ENCODE results near the gene NAALADL2. TPM values are rescaled to one million over a fixed set of nuclear protein-coding genes. Genes with fewer than 3 reads are reported as not detected.

The NAALADL2 gene
- total RNA-seq, 1 experiment from 2014 or later, result 1.6 TPM

GRCh38 chr3:175073219-175073905, 214.2 kb downstream of the NAALADL2 start:
- Histone ChIP-seq H2AK5ac (ENCODE audit: insufficient read length, low read length) (no peak overlapping the region), H4K5ac (ENCODE audit: insufficient read length, low read depth, low read length) (no peak overlapping the region), H2BK120ac (ENCODE audit: low read depth, low read length, poor library complexity, severe bottlenecking) (no peak overlapping the region), H2BK20ac (ENCODE audit: low read depth, low read length, poor library complexity, severe bottlenecking) (no peak overlapping the region), H2BK12ac (ENCODE audit: insufficient read length, low read depth, low read length) (no peak overlapping the region), H3K14ac (ENCODE audit: insufficient read depth, low read length) (no peak overlapping the region), H3K4me1 (ENCODE audit: insufficient read depth, low read length) (no peaks in the 10 kb centered on the region), H3K18ac (ENCODE audit: insufficient read length, low read depth, low read length) (no peak overlapping the region), H3K4me2 (ENCODE audit: insufficient read depth, insufficient read length, low read length) (no peak overlapping the region), H3K79me2 (ENCODE audit: insufficient read depth, low read length) (no peaks in the 10 kb centered on the region), H4K91ac (ENCODE audit: insufficient read length, low read depth, low read length) (no peak overlapping the region), H3K9me3 (ENCODE audit: control insufficient read depth, low read depth, low read length) (no peaks in the 10 kb centered on the region), H2AFZ (ENCODE audit: low read length) (no peak overlapping the region), H2BK15ac (ENCODE audit: low read depth, low read length) (no peak overlapping the region), H3K9ac (ENCODE audit: extremely low read depth, insufficient read length, low read length) (no peak overlapping the region), H4K8ac (replicated peaks; ENCODE audit: insufficient read length, low read depth, low read length) (no peak overlapping the region), H3K56ac (ENCODE audit: insufficient read length, low read depth, low read length) (no peak overlapping the region), H3K79me1 (ENCODE audit: insufficient read depth, low read depth, low read length, poor library complexity, severe bottlenecking) (no peaks in the 10 kb centered on the region), H3K27me3 (ENCODE audit: insufficient read depth, low read length) (no peaks in the 10 kb centered on the region), H3K27ac (ENCODE audit: insufficient read length, low read depth, low read length) (no peak overlapping the region), H3K23ac (ENCODE audit: insufficient read length, low read depth, low read length) (no peak overlapping the region), H2BK5ac (ENCODE audit: insufficient read length, low read length) (no peak overlapping the region), H3T11ph (ENCODE audit: low read length) (no peak overlapping the region), H4K20me1 (ENCODE audit: control insufficient read depth, insufficient read depth, insufficient read length) (no peaks in the 10 kb centered on the region), H3K23me2 (ENCODE audit: insufficient read length, low read depth, low read length, poor library complexity, severe bottlenecking) (no peaks in the 10 kb centered on the region), H3K4ac (ENCODE audit: low read depth, low read length) (no peak overlapping the region)
- Mint-ChIP-seq H3K27me3 (ENCODE audit: low read depth) (no peaks in the 10 kb centered on the region), H3K36me3 (ENCODE audit: insufficient read depth in 1 of 3, low read depth in 3 of 3) (no peaks in the 10 kb centered on the region; a peak in 1 of 7 replicates), H3K4me1 (no peaks in the 10 kb centered on the region), H3K9me3 (no peaks in the 10 kb centered on the region), H3K27ac (no peak overlapping the region), H3K4me3 (no peak overlapping the region)
- DNase-seq, result no peak
- no peak for TF ChIP-seq CTCF (conservative IDR thresholded peaks at IDR 0.05)
- WGBS (ENCODE audit: extremely low coverage, insufficient read length, low lambda C conversion rate), result no CpG with 5 or more reads among the region's 6 CpGs

Measured in H9 (cell line).